Activated T-cell treated with anti-CD3 and anti-CD28 coated beads, Interleukin-2, amount 50 U/mL, for 48 hours (primary cell): ENCODE results near the gene MCF2L.
"Not testable (repeated sequence)": the region's sequence is repeated elsewhere in the genome, so short reads cannot be mapped to it uniquely, and the experiment has no call there.

Source experiments
- DNase-seq, 2 experiments: peaks; one replicate each; pipeline ENCODE4 v3.0.0-alpha.2; 2020

MCF2L gene

DNA sequence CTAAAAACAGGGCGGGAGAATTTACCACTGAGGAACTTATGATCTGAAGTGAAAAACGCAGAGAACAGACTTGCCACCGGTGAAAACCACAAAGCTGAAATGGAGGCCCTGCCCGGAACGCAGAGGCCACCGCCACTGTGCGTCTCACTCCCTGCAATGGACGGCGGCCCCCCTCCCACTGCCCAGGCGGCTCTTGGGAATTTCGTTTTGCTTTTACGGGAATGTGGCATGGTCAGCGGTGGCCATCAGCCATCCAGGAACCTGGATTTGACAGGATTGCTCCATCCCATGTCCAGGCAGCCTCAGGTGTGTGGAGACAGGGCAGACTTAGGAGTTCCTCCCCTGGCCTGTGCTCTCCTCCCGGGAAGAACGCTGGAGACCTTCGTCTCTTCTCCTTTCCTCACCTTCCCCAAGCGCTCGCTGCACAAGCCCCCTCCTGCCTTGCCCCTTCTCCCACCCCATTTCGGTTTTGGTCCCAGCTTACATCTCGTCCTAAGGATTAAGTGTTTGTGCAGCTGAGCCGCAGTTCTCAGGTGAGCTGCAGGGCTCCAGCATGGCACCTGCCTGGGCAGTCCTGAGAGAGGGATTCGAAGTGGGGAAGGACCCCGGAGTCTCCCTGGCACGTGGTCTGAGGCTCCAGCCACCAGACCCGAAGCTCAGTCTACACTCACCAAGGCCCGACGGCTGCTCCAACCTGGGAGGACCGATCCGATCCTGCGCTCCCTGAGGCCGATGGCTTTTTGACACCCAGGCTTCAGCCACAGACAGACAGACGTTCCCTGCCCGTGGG, 49.9 kb downstream of the MCF2L start:
- no peak for DNase-seq

DNA sequence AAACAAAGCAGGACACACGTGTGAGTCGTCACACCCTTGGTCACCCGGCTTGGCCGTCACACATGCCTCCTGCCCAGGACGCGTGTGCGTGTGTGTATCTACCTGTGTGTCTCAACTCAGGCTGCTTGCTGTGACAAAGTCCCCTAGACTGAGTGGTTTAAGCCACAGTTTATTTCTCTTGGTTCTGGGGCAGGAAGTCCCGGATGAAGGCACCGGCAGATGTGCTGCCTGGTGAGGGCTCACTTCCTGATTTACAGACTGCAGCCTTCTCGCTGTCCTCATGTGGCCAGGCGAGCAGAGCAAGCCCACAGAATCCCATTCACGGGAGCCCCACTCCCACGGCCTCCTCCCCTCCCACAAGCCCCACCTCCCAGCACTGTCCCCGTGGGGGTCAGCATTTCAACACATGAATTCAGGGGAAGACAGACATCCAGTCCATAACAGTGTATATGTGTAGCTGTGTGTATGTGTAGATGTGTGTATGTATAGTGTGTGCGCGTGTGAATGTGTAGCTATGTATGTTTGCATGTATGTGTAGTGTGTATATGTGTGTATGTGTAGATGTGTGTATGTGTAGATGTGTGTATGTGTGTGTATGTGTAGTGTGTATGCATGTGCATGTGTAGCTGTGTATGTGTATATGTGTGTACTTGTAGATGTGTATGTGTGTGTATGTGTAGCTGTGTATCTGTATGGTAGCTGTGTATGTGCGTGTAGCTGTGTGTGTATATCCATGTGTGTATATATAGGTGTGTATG, 51.5 kb downstream of the MCF2L start:
- DNase-seq, result no peak

DNA sequence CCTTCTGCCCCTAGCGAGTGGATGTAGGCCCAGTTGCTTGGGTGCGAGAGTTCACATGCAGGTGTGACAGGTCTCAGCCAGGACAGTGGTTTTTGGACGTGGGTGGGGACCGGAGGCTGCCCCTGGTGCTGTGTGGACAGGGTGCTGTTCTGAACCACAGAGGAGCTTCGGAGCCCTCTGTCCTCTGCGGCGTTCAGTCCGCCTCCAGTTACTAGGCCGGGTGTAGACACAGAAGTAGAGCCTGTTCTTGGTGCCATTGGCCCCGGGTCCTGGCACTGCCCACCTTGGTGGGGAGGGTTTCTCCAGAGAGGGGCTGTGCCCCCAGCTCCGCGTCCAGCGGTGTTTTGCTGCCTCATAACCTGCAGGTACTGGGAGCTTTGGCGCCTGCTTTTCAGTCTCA, 52.4 kb downstream of the MCF2L start:
- DNase-seq, result no peak

DNA sequence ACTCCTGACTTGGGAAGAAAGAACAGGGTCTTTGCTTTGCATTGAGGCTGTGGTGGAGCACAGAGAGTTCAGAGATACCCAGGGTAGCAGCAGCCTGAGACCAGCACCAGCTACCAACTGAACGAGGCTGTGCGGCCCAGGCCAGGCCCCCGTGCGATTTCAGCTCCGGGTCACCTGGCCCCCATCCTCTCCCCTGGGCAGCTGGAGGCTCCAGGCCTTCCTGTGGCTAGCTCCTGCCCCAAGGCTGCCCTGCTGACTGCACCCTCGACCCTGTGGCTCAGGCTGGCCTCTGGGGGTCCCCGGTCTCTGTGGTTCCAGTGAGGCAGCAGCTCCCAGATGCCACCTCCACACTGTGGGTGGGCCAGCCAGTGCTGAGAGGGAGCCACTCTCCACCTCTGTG, 52.8 kb downstream of the MCF2L start:
- DNase-seq, result no peak

DNA sequence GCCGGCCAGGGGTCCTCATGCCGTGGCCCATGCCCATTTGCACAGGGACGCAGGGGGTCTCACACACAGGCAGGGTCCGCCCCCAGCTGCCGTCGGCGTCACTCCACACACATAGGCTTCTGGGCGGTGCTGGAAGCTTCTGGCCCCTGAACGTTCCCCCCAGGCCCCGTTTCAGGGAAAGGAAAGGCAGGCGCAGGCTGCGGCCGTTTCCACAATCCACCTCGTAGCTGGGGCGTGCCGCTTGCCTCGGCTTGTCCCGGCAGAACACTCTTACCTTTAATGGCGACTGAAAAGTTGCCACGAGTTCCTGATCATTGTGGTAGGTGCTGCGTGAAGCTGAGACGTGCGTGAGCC, 53.4 kb downstream of the MCF2L start:
- no peak for DNase-seq

DNA sequence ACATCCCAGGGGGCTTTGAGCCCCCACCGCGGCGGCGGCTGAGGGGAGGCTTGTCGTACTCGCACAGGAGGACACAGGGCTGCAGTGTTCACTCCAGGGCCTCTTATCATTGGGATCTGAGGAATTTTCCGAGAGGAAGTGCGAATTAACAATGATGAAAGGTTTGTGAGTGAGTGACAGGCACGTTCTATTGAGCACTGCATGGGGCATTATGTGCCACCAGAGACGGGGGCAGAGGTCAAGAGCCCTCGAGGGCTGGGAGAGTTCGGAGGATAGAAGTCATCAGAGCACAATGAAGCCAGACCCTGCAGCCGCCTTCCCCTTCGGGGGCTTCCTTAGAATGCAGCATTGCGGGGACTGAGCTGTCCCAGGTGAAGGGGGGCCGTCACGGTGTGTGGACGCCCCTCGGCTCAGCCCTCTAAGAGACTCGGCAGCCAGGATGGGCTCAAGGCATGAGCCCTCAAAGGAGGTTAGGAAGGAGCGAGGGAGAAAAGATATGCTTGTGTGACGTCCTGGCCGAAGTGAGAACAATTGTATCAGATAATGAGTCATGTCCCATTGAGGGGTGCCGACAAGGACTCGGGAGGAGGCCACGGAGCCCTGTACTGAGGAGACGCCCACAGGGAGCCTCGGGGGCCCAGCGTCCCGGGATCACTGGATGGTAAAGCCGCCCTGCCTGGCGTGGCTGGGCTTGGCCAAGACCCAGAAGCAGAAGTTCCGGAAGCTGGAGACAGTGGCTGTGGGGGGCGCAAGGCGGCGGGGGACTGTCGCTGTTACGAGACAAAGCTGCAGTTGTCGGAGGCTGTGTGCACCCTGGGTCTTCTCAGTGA, 53.9 kb downstream of the MCF2L start:
- no peak for DNase-seq

DNA sequence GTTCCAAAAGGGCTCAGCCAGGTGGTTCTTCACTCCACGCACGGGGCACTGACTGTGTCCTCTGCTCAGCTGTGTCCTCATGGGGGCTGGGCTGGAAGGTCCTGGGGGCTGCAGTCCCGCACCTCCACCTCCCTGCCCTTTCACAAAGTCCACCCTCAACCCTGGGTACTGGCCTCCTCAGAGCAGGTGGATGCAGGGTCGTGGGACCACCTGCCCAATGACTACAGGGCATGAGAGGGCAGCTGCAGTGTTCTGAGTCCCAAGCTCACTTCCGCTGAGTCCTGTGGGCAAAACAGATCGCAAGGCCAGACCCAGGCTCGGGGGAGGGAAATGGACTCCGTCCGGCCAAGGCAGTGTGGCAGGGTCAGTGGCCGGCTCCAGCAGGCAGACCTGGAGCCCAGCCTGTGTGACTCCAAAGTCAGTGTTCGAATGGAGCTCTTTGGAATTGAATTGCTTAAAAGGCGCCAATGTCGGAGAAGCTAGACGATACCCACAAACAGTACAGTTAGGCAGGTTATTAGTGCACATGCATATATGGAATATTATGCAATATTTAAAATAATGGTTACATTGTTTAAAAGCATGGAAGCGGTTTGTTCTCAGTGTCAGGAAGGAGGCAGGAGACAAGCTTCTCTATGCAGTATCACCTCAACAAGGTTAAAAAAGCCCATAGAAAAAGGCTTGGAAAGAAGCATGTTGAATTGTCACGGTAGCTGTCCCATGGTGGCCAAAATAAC, 54.8 kb downstream of the MCF2L start:
- DNase-seq, result no peak

DNA sequence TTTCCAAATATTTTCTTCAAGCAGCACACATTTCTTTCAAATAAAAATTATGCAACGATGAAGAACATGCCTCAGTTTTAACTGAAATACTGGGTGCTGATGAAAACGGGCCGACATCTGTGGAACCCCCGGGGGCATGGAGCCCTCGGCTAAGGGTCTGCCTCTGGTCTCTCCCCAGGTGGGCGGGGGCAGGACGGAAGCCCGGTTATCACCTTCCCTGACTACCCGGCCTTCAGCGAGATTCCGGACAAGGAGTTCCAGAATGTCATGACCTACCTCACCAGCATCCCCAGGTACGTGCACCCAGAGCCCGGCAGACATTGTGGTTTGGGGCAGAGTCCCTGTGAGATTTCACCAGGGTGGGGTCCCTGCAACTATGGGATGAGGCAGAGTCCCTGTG, 55.5 kb downstream of the MCF2L start:
- DNase-seq, result no peak

DNA sequence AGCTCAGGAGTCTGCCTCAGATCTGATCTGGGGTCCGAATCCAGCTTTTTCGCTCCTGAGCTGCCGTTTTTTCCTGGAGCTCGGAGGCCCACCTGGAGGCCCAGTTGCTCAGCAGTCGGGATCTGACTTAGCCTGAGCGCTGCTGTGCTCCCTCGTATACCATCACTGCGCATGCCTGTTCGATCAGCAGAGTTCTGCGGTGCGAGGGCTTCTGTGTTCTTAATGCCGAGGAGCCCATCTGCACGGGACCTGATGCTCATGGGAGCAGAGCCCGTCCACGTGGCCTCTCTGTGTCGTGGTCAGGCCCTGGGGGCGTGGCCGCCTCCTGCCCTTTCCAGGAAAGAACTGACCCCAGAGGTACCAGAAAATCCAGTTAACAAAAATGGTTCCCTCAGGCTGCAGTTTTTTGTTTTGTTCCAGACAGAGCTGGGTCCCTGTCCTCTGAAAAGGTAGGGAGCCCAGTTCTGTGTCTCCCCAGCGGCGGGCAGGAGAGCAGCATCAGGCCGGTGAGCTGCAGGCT, 57.4 kb downstream of the MCF2L start:
- DNase-seq, result no peak

DNA sequence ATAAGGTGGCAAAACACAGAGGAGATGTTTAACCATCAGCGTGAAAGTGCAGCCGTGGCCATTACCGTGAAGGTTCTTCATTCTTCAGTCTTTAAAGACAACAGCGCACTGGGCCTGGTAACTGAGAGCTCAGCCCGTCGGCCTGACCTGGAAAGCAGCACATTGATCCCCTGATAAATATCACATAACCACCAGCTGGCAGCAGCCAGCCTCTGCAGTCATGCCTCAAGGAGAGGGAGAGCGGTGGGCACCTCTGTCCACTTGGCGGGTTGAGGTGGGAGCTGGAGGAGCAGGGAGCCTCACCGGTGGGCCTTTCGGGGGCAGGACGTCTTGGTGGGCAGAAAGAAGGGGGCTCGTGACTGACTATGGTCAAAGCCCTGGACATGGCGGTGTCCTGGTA, 58.1 kb downstream of the MCF2L start:
- no peak for DNase-seq

DNA sequence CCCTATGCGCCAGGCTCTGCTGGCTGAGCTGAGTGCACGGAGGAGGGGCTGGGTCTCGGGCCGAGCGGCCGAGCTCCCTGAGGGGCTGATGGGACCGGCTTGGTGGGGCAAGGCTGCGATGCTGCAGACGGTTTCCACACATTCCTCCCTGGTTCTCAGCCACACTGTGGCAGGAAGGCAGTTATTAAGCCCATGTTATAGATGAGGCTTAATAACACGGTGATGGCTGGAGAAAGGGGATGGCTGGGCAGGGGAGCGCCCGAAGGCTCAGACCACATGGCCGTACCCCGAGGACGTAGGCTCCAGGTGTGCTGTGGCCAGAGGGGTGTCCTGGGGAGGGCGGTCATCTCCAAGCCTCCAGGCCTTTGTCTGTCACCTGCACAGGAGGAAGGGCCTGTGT, 58.6 kb downstream of the MCF2L start:
- no peak for DNase-seq

DNA sequence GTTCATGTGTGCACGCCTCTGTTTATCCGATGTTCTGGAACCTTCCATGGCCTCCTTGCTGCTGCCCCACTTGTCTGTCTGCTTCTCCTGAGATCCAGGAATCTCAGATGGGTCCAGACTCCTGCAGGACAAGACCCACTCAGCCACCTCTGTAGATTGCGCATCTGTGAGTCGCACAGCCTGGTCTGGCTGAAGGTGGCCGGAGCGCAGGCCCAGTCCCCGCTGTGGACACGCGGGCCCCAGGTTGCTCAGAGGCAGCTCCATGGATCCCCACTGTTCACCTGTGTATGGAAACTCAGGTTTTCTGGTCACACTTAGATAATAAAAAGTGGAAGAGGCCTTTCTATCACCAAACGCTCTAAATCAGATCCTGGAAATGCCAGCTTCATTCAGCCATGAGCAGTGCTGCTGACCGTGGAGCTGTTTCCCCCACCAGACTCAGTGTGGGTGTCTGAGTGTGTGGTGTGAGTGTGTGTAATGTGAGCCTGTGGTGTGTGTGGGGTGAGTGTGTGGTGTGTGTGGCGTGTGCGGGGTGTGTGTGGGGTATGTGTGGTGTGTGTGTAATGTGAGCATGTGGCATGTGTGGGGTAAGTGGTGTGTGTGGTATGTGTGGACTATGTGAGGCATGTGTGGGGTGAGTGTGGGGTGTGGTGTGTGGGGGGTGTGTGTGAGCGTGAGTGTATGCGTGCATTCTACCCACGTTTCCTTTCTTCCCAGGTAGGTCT, 59.5 kb downstream of the MCF2L start:
- no peak for DNase-seq

DNA sequence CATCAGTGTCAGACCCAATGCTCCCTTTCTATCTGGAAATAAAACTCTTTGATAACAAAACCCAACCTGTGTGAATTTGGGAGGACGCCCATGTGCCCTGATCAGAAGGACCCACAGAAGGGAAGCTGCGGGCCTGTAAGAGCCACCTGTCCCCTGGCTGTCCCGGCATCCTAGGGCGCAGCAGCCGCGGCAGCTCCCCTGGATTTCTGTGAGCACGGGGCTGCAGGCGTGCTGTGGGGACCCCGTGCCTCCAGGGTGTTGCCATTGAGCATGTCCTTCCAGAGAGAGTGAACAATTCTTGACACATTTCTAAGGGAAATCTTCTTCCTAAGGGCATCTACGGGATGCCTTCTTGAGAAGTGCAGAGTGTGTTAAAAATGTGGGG, 60.0 kb downstream of the MCF2L start:
- no peak for DNase-seq

DNA sequence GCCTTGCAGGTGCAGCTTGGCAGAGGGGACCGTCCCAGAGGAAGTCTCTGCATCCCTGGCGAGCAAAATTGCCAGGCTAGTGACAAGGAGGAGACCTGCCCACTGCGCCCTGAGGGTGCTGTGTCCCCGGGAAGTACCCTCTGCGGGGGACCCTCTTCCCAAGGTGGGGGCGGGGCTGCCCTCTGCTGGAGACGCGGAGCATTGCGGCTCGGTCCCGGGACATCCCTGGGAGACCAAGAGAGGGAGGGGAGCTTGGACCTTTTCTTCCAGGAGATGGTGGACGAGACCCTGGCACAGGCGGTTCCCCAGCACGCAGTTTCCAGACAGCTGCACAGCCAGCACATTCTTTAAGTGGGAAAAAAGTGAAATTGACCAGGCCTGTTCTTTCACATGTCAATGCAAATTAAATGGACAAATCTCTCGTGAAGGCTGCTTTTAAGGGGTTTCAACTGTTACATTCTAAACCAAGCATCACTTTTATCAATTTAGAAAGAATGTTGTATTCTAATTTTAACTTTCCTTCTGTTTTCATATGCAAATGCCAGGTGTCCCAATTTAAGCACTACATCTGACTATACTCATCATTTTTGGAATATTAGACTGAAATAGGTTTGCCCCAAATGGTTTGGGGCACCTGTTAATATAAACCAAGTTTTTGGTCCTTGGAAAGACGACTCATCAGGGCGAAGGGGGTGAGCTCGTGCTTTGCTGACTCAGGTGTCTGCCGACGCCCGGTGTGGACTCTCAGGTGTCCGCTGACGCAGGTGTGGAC, 60.7 kb downstream of the MCF2L start:
- peak; percentile 75 to 78 for DNase-seq

DNA sequence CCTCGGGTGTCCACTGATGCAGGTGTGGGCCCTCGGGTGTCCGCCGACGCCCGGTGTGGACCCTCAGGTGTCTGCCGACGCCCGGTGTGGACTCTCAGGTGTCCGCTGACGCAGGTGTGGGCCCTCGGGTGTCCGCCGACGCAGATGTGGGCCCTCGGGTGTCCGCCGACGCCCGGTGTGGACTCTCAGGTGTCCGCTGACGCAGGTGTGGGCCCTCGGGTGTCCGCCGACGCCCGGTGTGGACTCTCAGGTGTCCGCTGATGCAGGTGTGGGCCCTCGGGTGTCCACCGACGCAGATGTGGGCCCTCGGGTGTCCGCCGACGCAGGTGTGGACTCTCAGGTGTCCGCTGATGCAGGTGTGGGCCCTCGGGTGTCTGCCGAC, 61.2 kb downstream of the MCF2L start:
- not testable (repeated sequence) for DNase-seq

DNA sequence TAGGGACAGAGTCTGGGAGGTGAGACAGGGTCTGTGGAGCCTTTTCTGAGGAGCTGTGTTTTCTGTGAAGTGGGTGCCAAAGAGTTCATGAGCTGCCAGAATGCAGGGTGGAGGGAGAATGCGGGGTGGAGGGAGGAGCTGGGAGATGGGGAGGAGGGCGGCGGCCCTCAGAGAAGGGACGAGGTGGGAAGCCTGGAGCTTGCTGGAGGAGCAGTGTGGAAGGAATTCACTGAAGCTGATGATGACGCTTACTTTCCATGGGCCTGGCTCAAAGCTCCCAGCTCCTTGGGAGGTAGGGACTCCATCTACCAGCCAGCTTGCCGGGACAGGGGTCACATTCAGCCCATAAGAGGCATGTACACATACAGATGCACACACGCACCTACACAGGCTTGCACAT, 62.5 kb downstream of the MCF2L start:
- no peak for DNase-seq

DNA sequence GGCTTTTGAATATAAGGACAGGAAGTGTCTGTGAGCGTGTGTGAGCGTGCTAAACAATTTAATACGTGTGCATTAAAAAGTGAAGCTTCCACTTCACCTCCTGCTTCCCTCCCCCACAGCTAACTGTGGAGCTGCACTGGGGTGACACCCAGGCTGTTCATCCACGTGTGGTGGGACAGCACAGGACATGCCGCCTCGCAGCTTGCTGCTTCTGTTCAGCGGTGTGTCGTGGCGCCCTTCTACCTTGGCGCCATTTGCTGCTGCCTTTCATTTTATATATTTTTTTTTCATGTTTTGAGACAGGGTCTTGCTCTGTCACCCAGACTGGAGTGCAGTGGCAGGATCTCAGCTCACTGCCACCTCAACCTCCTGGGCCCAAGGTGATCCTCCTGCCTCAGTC, 63.3 kb downstream of the MCF2L start:
- DNase-seq, result no peak

DNA sequence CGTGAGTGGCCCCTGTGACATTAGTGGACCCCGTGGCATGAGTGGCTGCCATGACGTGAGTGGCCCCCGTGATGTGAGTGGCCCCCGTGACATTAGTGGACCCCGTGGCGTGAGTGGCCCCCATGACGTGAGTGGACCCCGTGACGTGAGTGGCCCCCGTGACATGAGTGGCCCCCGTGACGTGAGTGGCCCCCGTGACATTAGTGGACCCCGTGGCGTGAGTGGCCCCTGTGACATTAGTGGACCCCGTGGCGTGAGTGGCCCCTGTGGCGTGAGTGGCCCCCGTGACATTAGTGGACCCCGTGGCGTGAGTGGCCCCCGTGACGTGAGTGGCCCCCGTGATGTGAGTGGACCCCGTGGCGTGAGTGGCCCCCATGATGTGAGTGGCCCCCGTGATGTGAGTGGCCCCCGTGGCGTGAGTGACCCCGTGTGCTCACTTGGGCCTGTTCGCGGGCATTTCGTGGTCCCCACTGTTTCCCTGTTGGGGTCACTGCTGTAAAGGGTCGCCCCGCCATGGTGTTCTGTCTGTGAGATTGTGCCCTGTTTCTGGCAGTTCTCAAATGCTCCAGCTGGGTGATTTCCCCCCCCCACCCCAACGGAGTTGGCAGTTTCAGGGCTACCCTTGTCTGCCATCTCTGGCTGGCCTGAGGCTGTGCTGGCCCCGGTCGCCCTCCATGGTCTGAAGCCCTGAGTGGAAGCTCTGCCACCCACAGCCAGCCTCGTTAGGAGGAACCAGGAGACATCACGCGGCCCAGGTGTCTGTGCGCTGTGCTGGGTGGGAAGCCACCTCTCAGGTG, 64.2 kb downstream of the MCF2L start:
- no peak for DNase-seq

DNA sequence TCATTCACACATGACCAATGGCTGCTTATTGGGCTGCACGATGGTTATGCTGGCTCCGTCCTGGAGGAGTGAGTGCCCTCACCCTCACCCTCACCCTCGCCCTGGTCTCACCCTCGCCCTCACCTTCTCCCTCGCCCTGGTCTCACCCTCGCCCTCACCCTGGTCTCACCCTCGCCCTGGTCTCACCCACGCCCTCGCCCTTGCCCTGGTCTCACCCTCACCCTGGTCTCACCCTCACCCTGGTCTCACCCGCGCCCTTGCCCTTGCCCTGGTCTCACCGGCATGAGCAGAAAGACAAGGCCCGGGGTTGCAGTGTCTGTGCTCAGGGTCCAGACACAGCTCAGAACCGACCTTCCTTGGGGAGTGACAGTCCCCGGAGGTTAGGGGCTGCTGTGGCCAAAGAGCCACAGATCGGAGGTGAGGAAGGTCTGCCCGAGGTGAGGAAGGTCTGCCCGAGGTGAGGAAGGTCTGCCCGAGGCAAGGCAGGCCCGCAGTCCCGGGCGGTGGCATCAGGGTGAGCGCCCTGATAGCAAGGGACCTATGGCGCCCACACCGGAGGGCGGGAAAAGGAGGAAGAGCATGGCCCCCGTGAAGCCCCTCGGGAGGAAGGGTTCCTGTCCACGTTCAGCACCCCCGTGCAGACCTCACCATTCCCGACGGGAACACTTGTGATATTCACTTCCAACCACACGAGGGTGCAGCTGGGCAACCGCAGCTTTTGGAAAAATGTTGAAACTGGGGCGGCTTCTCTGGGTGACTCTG, 65.6 kb downstream of the MCF2L start:
- no peak for DNase-seq
